ENCODE data around the gene HMGCR.

Gene HMGCR

DNA sequence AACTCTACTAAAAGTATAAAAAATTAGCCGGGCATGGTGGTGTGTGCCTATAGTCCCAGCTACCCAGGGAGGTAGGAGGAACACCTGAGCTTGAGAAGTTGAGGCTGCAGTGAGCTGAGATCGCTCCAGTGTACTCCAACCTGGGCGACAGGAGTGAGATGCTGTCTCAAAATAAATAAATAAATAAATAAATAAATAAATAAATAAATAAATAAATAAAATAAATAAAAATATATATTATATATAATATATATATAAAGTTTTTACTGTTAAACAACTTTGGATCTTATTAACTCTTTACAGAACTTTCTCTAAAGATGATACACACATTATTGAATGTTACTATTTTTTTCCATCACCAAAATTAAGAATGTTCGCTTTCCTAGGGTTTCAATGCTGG, 38.4 kb downstream of the HMGCR start:
- no peak for FAIRE-seq
- TF ChIP-seq POU2F2 (IDR thresholded peaks at IDR 0.05; ENCODE audit: low read depth, low read length) (no peak), TAF1 (IDR thresholded peaks at IDR 0.05; ENCODE audit: low read depth, low read length) (no peak), POLR2A (IDR thresholded peaks at IDR 0.05; ENCODE audit: low read depth, low read length) (no peak), SPI1 (IDR thresholded peaks at IDR 0.05; ENCODE audit: low read depth, low read length) (no peak), POLR2AphosphoS5 (IDR thresholded peaks at IDR 0.05; ENCODE audit: low read depth, low read length) (no peak), PAX5 (IDR thresholded peaks at IDR 0.05; ENCODE audit: insufficient read depth, low read length, severe bottlenecking) (no peak)

DNA sequence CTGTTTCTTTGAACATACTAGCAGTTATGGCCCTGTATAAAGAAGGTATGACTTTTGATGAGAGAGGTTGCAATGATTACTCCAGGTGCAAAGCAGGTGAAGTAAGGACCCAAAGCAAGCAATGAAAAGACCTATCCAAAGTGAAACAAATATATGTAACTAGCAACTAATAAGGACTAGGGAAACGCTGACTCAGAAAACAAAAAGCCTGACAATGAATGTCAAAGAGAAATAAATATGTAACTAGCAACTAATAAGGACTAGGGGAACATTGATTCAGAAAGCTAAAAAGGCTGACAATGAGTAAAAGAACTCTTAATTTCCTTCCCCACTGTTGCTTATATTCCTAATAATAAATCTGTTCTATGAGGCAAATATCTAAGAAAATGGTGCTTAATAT, 43.1 kb downstream of the HMGCR start:
- no peak for TF ChIP-seq TAF1 (IDR thresholded peaks at IDR 0.05; ENCODE audit: low read depth, low read length)
- TF ChIP-seq POLR2AphosphoS5 (IDR thresholded peaks at IDR 0.05; ENCODE audit: low read depth, low read length) = no peak
- DNase-seq (ENCODE audit: insufficient read length, low spot score) = no peak

More for the DNA sequence above, 38.4 kb downstream of the HMGCR start:
- no peak for DNase-seq (ENCODE audit: insufficient read length, low spot score)

DNA sequence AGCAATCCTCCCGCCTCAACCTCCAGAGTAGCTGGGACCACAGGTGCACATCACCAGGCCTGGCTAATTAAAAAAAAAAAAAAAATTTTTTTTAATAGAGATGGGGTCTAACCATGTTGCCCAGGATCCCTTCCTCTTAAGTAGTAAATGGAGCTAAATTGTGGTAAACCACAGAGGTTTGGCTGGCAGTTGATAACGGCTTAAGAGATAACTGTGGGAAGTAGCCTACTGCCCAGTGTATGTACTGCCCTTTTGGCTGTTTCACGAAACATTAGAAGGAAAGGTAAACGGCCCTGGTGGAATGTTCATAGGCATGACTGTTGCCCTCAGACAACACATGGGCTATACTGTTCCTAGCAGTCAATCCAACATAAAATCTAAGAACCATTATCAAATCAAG, 44.4 kb downstream of the HMGCR start:
- DNase-seq (ENCODE audit: insufficient read length, low spot score) (no peak), FAIRE-seq (no peak)
- no peak for TF ChIP-seq POLR2A (IDR thresholded peaks at IDR 0.05; ENCODE audit: low read depth, low read length)
- no peak for TF ChIP-seq POLR2AphosphoS5 (IDR thresholded peaks at IDR 0.05; ENCODE audit: low read depth, low read length)
- no peak for TF ChIP-seq TAF1 (IDR thresholded peaks at IDR 0.05; ENCODE audit: low read depth, low read length)
- TF ChIP-seq SPI1 (IDR thresholded peaks at IDR 0.05; ENCODE audit: low read depth, low read length) = no peak
- no peak for TF ChIP-seq PAX5 (IDR thresholded peaks at IDR 0.05; ENCODE audit: insufficient read depth, low read length, severe bottlenecking)
- TF ChIP-seq POU2F2 (IDR thresholded peaks at IDR 0.05; ENCODE audit: low read depth, low read length) = no peak

More for the DNA sequence above, 43.1 kb downstream of the HMGCR start:
- no peak for FAIRE-seq

DNA sequence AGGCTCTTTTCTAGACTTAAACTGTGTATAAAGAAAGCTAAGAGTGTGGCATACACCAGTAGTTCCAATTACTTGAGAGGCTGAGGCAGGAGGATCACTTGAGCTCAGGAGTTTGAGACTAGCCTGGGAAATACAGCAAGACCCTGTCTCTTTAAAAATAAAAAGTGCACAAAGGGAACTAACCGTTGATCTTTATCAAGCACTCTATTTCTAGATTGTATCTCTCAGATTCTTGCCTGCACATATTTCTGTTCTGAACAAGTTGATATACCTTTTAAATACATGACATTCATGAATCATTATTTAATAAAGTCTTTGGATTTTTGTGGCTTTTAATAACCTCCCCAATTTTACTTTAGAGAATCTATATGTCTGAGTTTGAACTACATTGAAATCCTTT, 47.2 kb downstream of the HMGCR start:
- DNase-seq (ENCODE audit: insufficient read length, low spot score) (no peak), FAIRE-seq (no peak)
- no peak for TF ChIP-seq PAX5 (IDR thresholded peaks at IDR 0.05; ENCODE audit: insufficient read depth, low read length, severe bottlenecking)
- no peak for TF ChIP-seq TAF1 (IDR thresholded peaks at IDR 0.05; ENCODE audit: low read depth, low read length)
- no peak for TF ChIP-seq POLR2A (IDR thresholded peaks at IDR 0.05; ENCODE audit: low read depth, low read length)
- TF ChIP-seq POU2F2 (IDR thresholded peaks at IDR 0.05; ENCODE audit: low read depth, low read length) = no peak
- no peak for TF ChIP-seq SPI1 (IDR thresholded peaks at IDR 0.05; ENCODE audit: low read depth, low read length)
- TF ChIP-seq POLR2AphosphoS5 (IDR thresholded peaks at IDR 0.05; ENCODE audit: low read depth, low read length) = no peak

DNA sequence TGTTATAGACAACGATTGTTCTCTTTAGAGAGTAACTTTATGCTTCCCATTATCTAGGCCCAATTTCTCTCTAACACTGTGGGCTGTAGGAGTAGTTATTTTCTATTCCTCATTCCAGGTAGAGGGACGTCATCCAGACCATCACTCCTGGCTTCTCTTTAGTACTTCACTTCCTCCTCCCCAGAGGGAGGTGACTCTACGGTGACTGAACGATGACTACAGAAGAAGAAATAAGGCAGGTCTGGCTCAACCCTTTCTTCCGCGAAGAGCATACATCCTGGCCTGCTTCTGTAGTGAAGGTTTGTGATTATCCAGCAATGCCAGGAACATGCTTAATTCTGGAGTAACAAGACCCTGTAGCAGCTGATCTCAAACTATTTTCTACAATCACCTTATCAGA, 50.8 kb downstream of the HMGCR start:
- no peak for TF ChIP-seq SPI1 (IDR thresholded peaks at IDR 0.05; ENCODE audit: low read depth, low read length)
- DNase-seq (ENCODE audit: insufficient read length, low spot score) (no peak), FAIRE-seq (no peak)

DNA sequence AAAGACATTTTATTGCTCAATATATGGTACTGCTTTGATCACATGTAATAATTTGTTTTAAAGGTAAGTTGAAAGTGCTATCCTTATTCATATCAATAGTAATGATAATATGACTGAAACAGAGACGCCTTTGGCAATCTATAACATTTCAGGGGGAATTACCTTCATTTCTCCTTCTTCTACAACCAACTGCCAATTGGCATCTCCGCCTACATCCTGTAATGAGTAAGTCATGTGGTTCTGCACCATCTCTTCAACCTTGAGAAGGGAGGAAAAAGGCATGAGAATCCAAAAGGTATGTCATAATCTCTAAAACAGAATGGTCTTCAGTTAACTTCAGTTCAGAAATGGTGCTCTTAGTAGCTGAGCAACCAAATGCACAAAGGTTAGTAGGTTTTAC, 52.4 kb downstream of the HMGCR start:
- TF ChIP-seq PAX5 (IDR thresholded peaks at IDR 0.05; ENCODE audit: insufficient read depth, low read length, severe bottlenecking) (no peak), SPI1 (IDR thresholded peaks at IDR 0.05; ENCODE audit: low read depth, low read length) (no peak), POU2F2 (IDR thresholded peaks at IDR 0.05; ENCODE audit: low read depth, low read length) (no peak), POLR2AphosphoS5 (IDR thresholded peaks at IDR 0.05; ENCODE audit: low read depth, low read length) (no peak), TAF1 (IDR thresholded peaks at IDR 0.05; ENCODE audit: low read depth, low read length) (no peak), POLR2A (IDR thresholded peaks at IDR 0.05; ENCODE audit: low read depth, low read length) (no peak)
- DNase-seq (ENCODE audit: insufficient read length, low spot score) = no peak
- no peak for FAIRE-seq

DNA sequence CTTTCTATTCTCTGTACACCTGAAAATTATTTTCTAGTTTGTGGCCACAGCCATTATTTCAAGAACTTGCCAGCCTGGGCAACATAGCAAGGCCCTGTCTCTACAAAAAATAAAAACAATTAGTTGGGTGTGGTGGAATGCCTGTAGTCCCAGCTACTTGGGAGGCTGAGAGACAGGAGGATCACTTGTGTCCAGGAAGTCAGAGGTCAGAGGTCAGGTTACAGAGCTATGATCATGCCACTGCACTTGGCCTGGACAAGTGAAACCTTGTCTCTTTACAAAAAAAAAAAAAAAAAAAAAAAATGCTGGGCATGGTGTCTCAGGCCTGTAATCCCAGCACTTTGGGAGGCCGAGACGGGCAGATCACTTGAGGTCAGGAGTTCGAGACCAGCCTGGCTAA, 58.3 kb downstream of the HMGCR start:
- FAIRE-seq (no peak), DNase-seq (ENCODE audit: insufficient read length, low spot score) (no peak)
- TF ChIP-seq POU2F2 (IDR thresholded peaks at IDR 0.05; ENCODE audit: low read depth, low read length) = no peak

DNA sequence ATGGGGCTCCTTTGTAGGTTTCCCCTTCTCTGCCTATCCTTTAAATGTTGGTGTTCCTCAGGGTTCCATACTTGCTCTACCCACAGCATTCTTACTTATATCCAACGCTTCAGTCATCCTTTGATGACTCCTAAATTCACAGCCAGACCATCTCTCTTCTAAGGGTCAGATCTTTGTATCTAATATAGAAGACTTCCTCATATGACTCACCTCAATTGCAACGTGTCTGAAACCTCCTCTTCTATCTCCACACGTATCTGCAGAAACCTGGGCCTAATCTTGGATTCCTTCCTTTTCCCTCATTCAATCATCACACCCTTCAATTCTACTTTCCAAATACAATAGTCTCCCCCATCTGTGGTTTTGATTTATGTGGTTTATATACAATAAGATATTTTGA, 68.3 kb downstream of the HMGCR start:
- TF ChIP-seq PAX5 (IDR thresholded peaks at IDR 0.05; ENCODE audit: insufficient read depth, low read length, severe bottlenecking) (no peak), SPI1 (IDR thresholded peaks at IDR 0.05; ENCODE audit: low read depth, low read length) (no peak), POLR2AphosphoS5 (IDR thresholded peaks at IDR 0.05; ENCODE audit: low read depth, low read length) (no peak), POU2F2 (IDR thresholded peaks at IDR 0.05; ENCODE audit: low read depth, low read length) (no peak), POLR2A (IDR thresholded peaks at IDR 0.05; ENCODE audit: low read depth, low read length) (no peak)
- DNase-seq (ENCODE audit: insufficient read length, low spot score) (no peak), FAIRE-seq (no peak)

Data from GM12891 (cell line).